HG02970 (cell line): Measurements from ENCODE around the gene ARL14.
"Not testable (repeated sequence)": the region's sequence is repeated elsewhere in the genome, so short reads cannot be mapped to it uniquely, and the experiment has no call there.

Source experiments
- ATAC-seq: cut with Tn5 transposase; IDR thresholded peaks from one replicate; pipeline ENCODE4 v1.9.1; 2021; ENCODE audit warnings: mild to moderate bottlenecking, moderate library complexity, moderate number of reproducible peaks; ENCODE audit not compliant: unreplicated experiment, low FRiP score

Gene ARL14

GRCh38 chr3:160675566-160676124 lies 1.3 kb upstream of the ARL14 start:
- no peak for ATAC-seq

- no peak for ATAC-seq
These were observed 510 bp downstream of the ARL14 start for GRCh38 chr3:160677459-160677881.

- ATAC-seq: no peak
These were observed 1.4 kb downstream of the ARL14 start for GRCh38 chr3:160678292-160678842.

- no peak for ATAC-seq
These were observed 7.4 kb downstream of the ARL14 start for GRCh38 chr3:160684368-160684740.

GRCh38 chr3:160685144-160685766 lies 8.3 kb downstream of the ARL14 start:
- ATAC-seq: no peak

- ATAC-seq: no peak
These were observed 10.1 kb downstream of the ARL14 start for GRCh38 chr3:160686955-160687535.

GRCh38 chr3:160691151-160691550 lies 14.2 kb downstream of the ARL14 start:
- no peak for ATAC-seq

- ATAC-seq: no peak
These were observed 15.0 kb downstream of the ARL14 start for GRCh38 chr3:160691962-160692361.

GRCh38 chr3:160693191-160693590 lies 16.2 kb downstream of the ARL14 start:
- ATAC-seq: no peak

- ATAC-seq: no peak
These were observed 17.4 kb downstream of the ARL14 start for GRCh38 chr3:160694345-160694744.

GRCh38 chr3:160695003-160695402 lies 18.0 kb downstream of the ARL14 start:
- no peak for ATAC-seq

- ATAC-seq: no peak
These were observed 19.0 kb downstream of the ARL14 start for GRCh38 chr3:160695915-160696327.

- ATAC-seq: no peak
These were observed 20.8 kb downstream of the ARL14 start for GRCh38 chr3:160697637-160698380.

GRCh38 chr3:160698599-160699195 lies 21.7 kb downstream of the ARL14 start:
- no peak for ATAC-seq

GRCh38 chr3:160701490-160701889 lies 24.5 kb downstream of the ARL14 start:
- ATAC-seq: no peak

GRCh38 chr3:160702290-160702689 lies 25.3 kb downstream of the ARL14 start:
- no peak for ATAC-seq

GRCh38 chr3:160703974-160704373 lies 27.0 kb downstream of the ARL14 start:
- ATAC-seq: no peak

- no peak for ATAC-seq
These were observed 30.3 kb downstream of the ARL14 start for GRCh38 chr3:160707187-160707794.

- ATAC-seq: no peak
These were observed 32.7 kb downstream of the ARL14 start for GRCh38 chr3:160709477-160710182.

- ATAC-seq: not testable (repeated sequence)
These were observed 36.2 kb downstream of the ARL14 start for GRCh38 chr3:160713144-160713543.
